Adrenal gland (tissue), 12 donors: ENCODE measurements around the gene ACADM. TPM values are rescaled to one million over a fixed set of nuclear protein-coding genes. Genes with fewer than 3 reads are reported as not detected.
"Not testable (repeated sequence)": the region's sequence is repeated elsewhere in the genome, so short reads cannot be mapped to it uniquely, and the experiment has no call there.

ENCODE experiments used
- DNase-seq, 7 donors: peaks; one replicate each; pipeline ENCODE4 v3.0.0-alpha.2; 2019 to 2020
- H3K27ac ChIP-seq, 5 donors: fragments of 200-600 bp; sonication (generic) in 4 of 5; 1 replicate in 3 of 5; 2 replicates in 2 of 5; pipeline versions ENCODE4 v1.5.1 to v1.8.0; 2016 to 2020; ENCODE audit warnings: mild to moderate bottlenecking in 1 of 5
- H3K27me3 ChIP-seq: fragments of 200-600 bp; 2 replicates; pipeline ENCODE4 v1.8.0; 2021
- H3K36me3 ChIP-seq, 2 donors: fragments of 200-600 bp; replicated peaks in 1 of 2; 1 replicate in 1 of 2; 2 replicates in 1 of 2; pipeline versions ENCODE4 v1.5.1 to v1.8.0; 2018 to 2022
- H3K4me1 ChIP-seq, 2 donors: fragments of 200-600 bp; replicated peaks in 1 of 2; 1 replicate in 1 of 2; 2 replicates in 1 of 2; pipeline versions ENCODE4 v1.5.1 to v1.8.0; 2018 to 2021
- H3K4me3 ChIP-seq, 4 donors: fragments of 200-600 bp; sonication (generic) in 3 of 4; one replicate each; pipeline ENCODE4 v1.5.1; 2016 to 2018
- H3K9me3 ChIP-seq, 3 donors: fragments of 200-600 bp; sonication (generic) in 1 of 3; replicated peaks in 1 of 3; 1 replicate in 2 of 3; 2 replicates in 1 of 3; pipeline versions ENCODE4 v1.5.1 to v1.8.0; 2016 to 2021
- POLR2A ChIP-seq, 2 donors: fragments of 450-650 bp; IDR thresholded peaks; one replicate each; pipeline ENCODE4 v1.6.1; 2017; ENCODE audit warnings: antibody characterized with exemption in 2 of 2, mild to moderate bottlenecking in 2 of 2, moderate library complexity in 1 of 2
- WGBS, 4 donors: extraction: QIAGEN DNeasy Blood & Tissue Kit in 2 of 4; methylation state at CpG; one replicate each; pipeline versions ENCODE4 v1.1.5 to v1.1.7; 2013 to 2017; 5-methylcytosine and 5-hydroxymethylcytosine counted together
- intact Hi-C, 2 donors: fragments of 100-400 bp; cut with DNase I; formaldehyde crosslinking; loops; one replicate each; pipeline versions ENCODE4 v1.14.1 to v1.15.0; 2022 to 2023
- polyA plus RNA-seq, 3 donors: library from polyadenylated mRNA; stranded (reverse); fragments of 200-250 nt in 2 of 3; fragments of 350-450 nt in 1 of 3; fragmentation: Illumina TruSeq in 1 of 3; extraction: RNeasy Lipid Tissue Mini Kit (QIAGEN cat#74804) in 1 of 3; gene quantifications; one replicate each; pipeline ENCODE4 v1.2.3, GENCODE V29; 2013 to 2014
- total RNA-seq, 9 donors: library from RNA; depleted of rRNA in 4 of 9; stranded (reverse); fragments of >200 nt in 4 of 9; fragments of 120-200 nt in 1 of 9; fragmentation: NEBNext Ultra II Directional in 1 of 9; extraction: Animal tissue kit (Norgen Biotek cat#: 25700) in 1 of 9; gene quantifications; one replicate each; pipeline versions ENCODE4 v1.1.0 to v1.2.4, GENCODE V29; 2013 to 2023
- TF ChIP-seq, protein P1 (sequence below), 6 experiments: fragments of 450-650 bp in 4 of 6; fragments of 200-600 bp in 2 of 6; sonication (generic) in 1 of 6; IDR thresholded peaks; 1 replicate in 5 of 6; 2 replicates in 1 of 6; pipeline versions ENCODE4 v1.5.1 to v1.8.0; 2016 to 2021; ENCODE audit warnings: antibody characterized with exemption in 6 of 6, mild to moderate bottlenecking in 2 of 6, moderate library complexity in 1 of 6
- donor health status: healthy with polysubstance abuse.
- donor health status: Bipolar disorder and iron deficiency.
- donor health status: DM: yes; HTN: yes; CAD: no.
- donor health status: DM: no; HTN: no; CAD: no.
- donor health status: DM: no; HTN: no; CAD: no.
- donor health status: DM: yes; HTN: yes; CAD: no.

Gene ACADM
- total and polyA plus RNA-seq, 12 donors, result 23.1 to 208 (median 101) TPM

DNA sequence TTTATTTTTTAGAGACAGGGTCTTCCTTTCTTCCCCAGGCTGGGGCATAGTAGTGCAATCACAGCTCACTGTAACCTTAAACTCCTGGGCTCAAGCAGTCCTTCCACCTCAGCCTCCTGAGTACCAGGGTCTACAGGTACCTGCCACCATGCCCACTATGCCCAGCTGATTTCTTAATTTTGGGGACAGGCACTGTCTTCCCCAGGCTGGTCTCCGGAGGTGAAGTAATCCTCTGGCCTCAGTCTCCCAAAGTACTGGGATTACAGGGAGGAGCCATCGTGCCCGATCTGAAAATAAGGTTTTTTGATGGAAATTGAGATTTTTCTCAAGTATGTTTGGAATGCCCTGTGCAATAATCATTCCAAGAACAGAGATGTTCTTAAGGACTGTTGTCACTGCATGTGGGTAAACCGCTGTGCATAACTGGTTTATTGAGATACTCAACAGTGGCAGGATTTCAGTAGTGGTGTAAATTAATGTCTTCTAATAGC is 71.2 kb downstream of the ACADM start:
- no peaks in the 10 kb centered on the region for H3K27me3 ChIP-seq
- intact Hi-C loops, result no loop called here
- no peak overlapping the region for H3K27ac ChIP-seq
- WGBS, 4 donors, result 95 to 99% (median 96%) methylated on average over 4 of the region's 4 CpGs
- DNase-seq, result no peak
- no peak for TF ChIP-seq POLR2A (IDR thresholded peaks at IDR 0.05)
- TF ChIP-seq, protein P1, sequence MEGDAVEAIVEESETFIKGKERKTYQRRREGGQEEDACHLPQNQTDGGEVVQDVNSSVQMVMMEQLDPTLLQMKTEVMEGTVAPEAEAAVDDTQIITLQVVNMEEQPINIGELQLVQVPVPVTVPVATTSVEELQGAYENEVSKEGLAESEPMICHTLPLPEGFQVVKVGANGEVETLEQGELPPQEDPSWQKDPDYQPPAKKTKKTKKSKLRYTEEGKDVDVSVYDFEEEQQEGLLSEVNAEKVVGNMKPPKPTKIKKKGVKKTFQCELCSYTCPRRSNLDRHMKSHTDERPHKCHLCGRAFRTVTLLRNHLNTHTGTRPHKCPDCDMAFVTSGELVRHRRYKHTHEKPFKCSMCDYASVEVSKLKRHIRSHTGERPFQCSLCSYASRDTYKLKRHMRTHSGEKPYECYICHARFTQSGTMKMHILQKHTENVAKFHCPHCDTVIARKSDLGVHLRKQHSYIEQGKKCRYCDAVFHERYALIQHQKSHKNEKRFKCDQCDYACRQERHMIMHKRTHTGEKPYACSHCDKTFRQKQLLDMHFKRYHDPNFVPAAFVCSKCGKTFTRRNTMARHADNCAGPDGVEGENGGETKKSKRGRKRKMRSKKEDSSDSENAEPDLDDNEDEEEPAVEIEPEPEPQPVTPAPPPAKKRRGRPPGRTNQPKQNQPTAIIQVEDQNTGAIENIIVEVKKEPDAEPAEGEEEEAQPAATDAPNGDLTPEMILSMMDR (IDR thresholded peaks at IDR 0.05), result no peak
- H3K4me1 ChIP-seq, result peaks cover 4 to 13% of the 10 kb centered on the region in 2 donors
- no peak overlapping the region for H3K4me3 ChIP-seq
- H3K9me3 ChIP-seq, result no peaks in the 10 kb centered on the region
- peaks cover 0 to 60% of the 10 kb centered on the region in 2 donors for H3K36me3 ChIP-seq

DNA sequence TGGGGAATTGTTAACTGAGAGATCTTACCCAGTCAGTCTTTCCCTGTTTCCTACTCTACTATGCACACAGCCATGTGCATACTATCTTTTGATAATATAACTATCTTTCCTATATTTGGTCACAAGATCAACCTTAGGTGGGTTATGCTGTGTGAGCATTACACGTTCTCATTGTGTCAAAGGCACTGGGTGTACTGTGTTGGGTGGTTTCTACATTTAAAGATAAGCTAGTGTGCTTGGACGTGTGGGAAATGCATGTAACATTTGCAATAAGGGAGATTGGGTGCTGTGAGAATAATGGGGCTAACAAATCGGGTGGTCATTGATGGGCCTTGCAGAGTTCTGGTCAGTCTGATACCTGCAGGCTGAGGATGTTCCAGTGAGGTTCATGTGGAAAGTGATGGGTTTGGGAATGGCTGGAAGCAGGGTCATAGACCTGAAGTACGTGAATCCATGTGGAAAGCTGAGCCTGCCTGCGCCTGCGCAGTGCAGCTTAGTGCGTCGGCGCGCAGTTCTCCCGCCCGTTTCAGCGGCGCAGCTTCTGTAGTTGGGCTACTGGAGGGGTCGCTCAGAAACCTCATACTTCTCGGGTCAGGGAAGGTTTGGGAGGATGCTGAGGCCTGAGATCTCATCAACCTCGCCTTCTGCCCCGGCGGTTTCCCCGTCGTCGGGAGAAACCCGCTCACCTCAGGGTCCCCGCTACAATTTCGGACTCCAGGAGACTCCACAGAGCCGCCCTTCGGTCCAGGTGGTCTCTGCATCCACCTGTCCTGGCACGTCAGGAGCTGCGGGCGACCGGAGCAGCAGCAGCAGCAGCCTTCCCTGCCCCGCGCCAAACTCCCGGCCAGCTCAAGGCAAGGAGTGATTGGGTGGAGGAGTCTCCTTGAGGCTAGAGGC is 72.1 kb downstream of the ACADM start, which contains the start of gene MSH4:
Gene MSH4, plus strand, starts transcription at position 507 of the 897 bp plus-strand sequence. Its CDS starts 104 bp downstream, at position 611.
- Histone ChIP-seq H3K27ac (no peak within 1 kb of the TSS), H3K27me3 (no peaks in the 10 kb centered on the region), H3K4me1 (peaks cover 0 to 4% of the 10 kb centered on the region in 2 donors), H3K9me3 (no peaks in the 10 kb centered on the region), H3K36me3 (peaks cover 0 to 52% of the 10 kb centered on the region in 2 donors), H3K4me3 (no peak within 1 kb of the TSS)
- no peak for DNase-seq
- WGBS, 4 donors, result 79 to 82% (median 80%) methylated on average over 6 to 34 of the region's 34 CpGs
- TF ChIP-seq POLR2A (IDR thresholded peaks at IDR 0.05), result no peak
- intact Hi-C loops, result no loop called here

DNA sequence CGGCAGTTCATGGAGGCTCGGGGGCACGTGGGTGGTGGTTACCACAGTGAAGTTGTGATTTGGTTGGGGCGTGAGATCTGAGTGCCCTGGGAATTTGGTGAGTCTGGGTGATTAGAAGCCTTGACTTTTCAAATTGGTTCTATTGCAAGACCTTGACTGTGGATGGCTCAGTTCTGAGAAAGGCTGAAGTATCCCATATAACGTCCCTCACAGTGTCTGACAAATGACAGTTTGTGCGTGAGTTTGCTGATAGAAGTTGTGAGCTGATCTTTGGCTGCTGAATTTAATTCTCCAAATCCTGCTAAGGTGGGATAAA is 72.7 kb downstream of the ACADM start:
- intact Hi-C loops, result no loop called here
- peak in 1 of 7 donors; percentile 21 for DNase-seq
- Histone ChIP-seq H3K36me3 (peaks cover 0 to 46% of the 10 kb centered on the region in 2 donors), H3K27ac (no peak overlapping the region), H3K4me1 (no peaks in the 10 kb centered on the region), H3K4me3 (no peak overlapping the region), H3K9me3 (no peaks in the 10 kb centered on the region), H3K27me3 (no peaks in the 10 kb centered on the region)
- no peak for TF ChIP-seq POLR2A (IDR thresholded peaks at IDR 0.05)
- TF ChIP-seq, protein P1 (IDR thresholded peaks at IDR 0.05), result no peak
- 49 to 75% (median 51%) methylated on average over 5 to 6 of the region's 6 CpGs for WGBS, 4 donors

DNA sequence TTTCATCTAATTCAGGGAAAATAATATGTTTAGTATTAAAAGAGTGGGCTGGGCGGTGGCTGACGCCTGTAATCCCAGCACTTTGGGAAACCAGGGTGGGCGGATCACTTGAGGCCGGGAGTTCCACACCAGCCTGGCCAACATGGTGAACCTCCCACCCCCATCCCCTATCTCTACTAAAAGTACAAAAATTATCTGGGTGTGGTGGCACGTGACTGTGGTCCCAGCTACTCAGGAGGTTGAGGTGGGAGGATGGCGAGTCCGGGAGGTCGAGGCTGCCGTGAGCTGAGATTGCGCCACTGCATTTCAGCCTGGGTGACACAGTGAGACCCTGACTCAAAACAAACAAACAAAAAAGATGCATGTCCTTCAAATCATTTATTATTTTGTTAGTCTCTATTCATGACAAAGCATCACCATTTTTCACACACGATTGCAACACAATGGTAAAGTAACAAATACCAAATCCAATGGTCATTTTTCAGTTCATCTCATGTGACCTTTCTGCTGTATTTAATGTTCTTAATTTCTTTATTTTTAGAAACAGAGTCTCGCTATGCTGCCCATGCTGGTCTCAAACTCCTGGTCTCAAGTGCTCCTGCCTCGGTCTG is 73.2 kb downstream of the ACADM start:
- Histone ChIP-seq H3K4me1 (no peaks in the 10 kb centered on the region), H3K9me3 (no peaks in the 10 kb centered on the region), H3K36me3 (peaks cover 0 to 41% of the 10 kb centered on the region in 2 donors), H3K27me3 (no peaks in the 10 kb centered on the region), H3K4me3 (no peak overlapping the region), H3K27ac (no peak overlapping the region)
- no peak for DNase-seq
- 88 to 93% (median 88%) methylated on average over 13 of the region's 13 CpGs for WGBS, 4 donors
- intact Hi-C loops, result no loop called here
- TF ChIP-seq POLR2A (IDR thresholded peaks at IDR 0.05), result no peak
- TF ChIP-seq, protein P1 (IDR thresholded peaks at IDR 0.05), result no peak

DNA sequence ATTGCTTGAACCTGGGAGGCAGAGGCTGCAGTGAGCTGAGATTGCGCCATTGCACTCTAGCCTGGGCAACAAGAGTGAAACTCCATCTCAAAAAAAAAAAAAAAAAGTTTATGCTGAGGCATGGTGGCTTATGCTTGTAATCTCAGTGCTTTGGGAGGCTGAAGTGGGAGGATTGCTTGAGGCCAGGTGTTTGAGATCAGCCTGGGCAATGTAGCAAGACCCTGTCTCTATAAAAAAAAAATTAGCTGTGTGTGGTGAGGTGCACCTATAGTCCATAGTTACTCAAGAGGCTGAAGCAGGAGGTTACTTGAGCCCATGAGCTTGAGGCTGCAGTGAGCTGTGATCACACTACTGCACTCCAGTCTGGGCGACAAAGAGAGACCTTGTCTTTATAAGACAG is 77.0 kb downstream of the ACADM start:
- 95 to 100% (median 97%) methylated on average over 2 of the region's 2 CpGs for WGBS, 4 donors
- H3K4me3 ChIP-seq, H3K27me3 ChIP-seq, H3K4me1 ChIP-seq, DNase-seq, H3K36me3 ChIP-seq, intact Hi-C loops, H3K27ac ChIP-seq, H3K9me3 ChIP-seq: not testable (repeated sequence)
